Non-pigmented ciliary epithelial cell (primary cell): ENCODE measurements around the gene ALOX12.
"Not testable (repeated sequence)": the region's sequence is repeated elsewhere in the genome, so short reads cannot be mapped to it uniquely, and the experiment has no call there.

Experiments used
- DNase-seq: peaks from one replicate; pipeline ENCODE4 v3.0.0-alpha.2; 2010; ENCODE audit warnings: low read depth

Gene ALOX12

GRCh38 chr17:7046127-7046724, 50.4 kb downstream of the ALOX12 start:
- DNase-seq: no peak

DNA sequence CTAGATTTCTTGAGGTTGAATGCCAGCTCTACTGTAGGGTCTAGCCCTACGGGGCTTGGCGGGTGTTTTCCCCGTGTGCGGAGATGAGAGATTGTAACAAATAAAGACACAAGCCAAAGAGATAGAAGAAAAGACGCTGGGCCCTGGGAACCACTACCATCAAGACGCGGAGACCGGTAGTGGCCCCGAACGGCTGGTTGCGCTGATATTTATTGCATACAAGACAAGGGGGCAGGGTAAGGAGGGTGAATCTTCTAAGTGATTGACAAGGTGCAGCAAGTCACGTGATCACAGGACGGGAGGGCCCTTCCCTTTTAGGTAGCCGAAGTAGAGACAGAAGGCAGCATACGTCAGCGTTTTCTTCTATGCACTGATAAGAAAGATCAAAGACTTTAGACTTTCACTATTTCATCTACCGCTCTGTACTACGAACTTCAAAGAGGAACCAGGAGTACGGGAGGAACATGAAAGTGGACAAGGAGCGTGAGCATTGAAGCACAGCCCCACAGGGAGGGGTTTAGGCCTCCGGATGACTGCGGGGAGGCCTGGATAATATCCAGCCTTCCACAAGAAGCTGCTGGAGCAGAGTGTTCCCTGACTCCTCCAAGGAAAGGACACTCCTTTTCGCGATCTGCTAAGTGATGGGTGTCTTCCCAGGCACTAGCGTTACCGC, 51.0 kb downstream of the ALOX12 start:
- DNase-seq: not testable (repeated sequence)

DNA sequence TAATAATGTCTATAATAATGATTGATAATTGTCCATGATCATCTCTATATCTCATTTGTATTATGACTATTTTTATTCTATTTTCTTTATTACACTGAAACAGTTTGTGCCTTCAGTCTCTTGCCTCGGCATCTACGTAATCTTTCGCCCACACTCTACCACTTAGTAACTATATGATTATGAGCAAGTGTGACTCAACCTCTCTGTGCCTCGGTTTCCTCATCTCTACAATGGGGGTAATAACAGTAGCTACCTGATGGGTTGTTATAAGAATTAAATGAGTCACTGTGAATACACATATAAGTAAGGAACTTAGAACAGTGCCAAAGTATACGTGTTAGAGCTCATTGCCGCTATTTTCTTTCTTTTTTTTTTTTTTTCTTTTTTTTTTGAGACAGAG, 51.7 kb downstream of the ALOX12 start:
- DNase-seq: no peak

- DNase-seq: no peak
Measured at GRCh38 chr17:7048968-7049367, 53.1 kb downstream of the ALOX12 start.

- not testable (repeated sequence) for DNase-seq
Measured at GRCh38 chr17:7050583-7050982, 54.7 kb downstream of the ALOX12 start.

DNA sequence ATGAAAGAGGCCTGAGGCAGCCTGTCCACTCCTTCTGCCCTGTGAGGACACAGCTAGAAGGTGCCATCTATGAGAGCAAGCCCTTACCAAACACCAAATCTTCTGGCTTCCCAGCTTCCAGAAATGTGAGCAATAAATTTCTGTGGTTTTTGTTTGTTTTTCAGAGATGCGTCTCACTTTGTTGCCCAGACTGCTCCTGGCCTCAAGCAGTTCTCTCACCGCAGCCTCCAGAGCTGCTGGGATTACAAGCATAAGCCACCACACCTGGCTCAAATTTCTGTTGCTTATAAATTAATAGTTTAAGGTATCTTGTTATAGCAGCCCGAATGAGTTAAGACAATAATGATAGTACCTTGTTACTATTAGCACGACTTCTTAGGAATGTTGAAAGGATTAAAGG, 60.5 kb downstream of the ALOX12 start:
- no peak for DNase-seq

DNA sequence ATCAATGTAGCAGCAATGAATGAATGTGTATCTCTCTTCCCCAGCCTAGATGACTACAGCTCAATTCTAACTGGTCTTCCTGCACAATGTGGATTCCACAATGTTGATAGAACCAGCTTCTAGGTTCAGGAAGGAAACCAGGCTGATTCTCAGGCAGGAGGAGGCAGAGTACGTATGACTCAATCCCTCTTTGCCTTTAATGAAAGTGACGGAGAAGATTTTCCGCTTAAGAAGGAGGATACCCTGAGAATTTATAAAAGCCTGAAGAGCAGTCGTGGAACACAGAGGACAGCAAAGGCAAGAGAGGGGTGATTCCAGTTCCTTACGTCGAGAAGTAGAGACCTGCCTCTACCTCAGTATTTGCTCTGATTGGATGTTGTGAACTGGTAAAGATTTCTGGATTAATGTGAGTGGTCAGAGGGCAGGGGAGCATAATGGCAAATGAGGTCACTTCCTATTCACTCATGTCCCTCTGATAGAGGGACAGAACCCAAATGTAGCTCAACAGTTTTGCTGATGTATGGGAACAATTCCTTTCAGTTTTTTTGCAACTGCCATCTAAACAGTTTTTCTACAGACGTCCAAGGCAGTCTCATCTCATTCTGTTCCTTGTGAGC, 63.1 kb downstream of the ALOX12 start:
- DNase-seq: no peak
